GM13977 (cell line): Measurements from ENCODE around the gene HMG20A.

Source experiments
- DNase-seq: peaks from one replicate; pipeline ENCODE4 v3.0.0; 2012; ENCODE audit warnings: low spot score
- in situ Hi-C: fragments of 300-500 bp; cut with MboI; formaldehyde crosslinking; loops from one replicate; pipeline ENCODE4 v1.12.0; 2022; ENCODE audit warnings: low sequenced_read_pairs, low pct_unique_long_range_greater_than_20kb, mixed read lengths, inconsistent platforms; ENCODE audit not compliant: unreplicated experiment
- TF ChIP-seq, protein P1 (sequence below): IDR thresholded peaks from 2 replicates; pipeline ENCODE4 v1.5.1; 2012; ENCODE audit warnings: mild to moderate bottlenecking, control low read depth; ENCODE audit not compliant: insufficient read depth; ENCODE audit errors: extremely low read depth, missing control alignments

HMG20A gene

DNA sequence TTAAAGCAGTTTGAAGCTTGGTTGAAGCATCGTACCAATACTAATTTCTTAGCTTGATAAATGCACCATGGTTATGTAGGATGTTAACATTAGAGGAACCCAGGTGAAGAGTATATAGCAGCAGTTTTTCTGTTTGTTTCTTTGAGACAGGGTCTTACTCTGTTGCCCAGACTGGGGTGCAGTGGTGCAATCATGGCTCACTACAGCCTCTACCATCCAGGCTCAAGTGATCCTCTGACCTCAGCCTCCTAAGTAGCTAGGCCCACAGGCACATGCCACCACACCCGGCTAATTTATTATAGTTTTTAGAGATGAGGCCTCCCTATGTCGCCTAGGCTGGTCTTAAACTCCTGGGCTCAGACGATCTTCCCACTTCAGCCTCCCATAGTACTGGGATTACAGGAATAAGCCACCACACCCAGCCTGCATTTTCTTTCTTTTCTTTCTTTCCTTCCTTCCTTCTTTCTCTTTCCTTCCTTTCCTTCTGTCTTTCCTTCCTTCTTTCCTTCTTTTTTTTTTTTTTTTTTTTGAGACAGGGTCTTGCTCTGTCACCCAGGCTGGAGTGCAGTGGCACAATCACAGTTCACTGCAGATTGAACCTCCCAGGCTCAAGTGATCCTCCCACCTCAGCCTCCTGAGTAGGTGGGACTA lies 6.9 kb upstream of the HMG20A start:
- in situ Hi-C loops, result no loop called here
- DNase-seq, result no peak
- TF ChIP-seq, protein P1, sequence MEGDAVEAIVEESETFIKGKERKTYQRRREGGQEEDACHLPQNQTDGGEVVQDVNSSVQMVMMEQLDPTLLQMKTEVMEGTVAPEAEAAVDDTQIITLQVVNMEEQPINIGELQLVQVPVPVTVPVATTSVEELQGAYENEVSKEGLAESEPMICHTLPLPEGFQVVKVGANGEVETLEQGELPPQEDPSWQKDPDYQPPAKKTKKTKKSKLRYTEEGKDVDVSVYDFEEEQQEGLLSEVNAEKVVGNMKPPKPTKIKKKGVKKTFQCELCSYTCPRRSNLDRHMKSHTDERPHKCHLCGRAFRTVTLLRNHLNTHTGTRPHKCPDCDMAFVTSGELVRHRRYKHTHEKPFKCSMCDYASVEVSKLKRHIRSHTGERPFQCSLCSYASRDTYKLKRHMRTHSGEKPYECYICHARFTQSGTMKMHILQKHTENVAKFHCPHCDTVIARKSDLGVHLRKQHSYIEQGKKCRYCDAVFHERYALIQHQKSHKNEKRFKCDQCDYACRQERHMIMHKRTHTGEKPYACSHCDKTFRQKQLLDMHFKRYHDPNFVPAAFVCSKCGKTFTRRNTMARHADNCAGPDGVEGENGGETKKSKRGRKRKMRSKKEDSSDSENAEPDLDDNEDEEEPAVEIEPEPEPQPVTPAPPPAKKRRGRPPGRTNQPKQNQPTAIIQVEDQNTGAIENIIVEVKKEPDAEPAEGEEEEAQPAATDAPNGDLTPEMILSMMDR, result no peak

DNA sequence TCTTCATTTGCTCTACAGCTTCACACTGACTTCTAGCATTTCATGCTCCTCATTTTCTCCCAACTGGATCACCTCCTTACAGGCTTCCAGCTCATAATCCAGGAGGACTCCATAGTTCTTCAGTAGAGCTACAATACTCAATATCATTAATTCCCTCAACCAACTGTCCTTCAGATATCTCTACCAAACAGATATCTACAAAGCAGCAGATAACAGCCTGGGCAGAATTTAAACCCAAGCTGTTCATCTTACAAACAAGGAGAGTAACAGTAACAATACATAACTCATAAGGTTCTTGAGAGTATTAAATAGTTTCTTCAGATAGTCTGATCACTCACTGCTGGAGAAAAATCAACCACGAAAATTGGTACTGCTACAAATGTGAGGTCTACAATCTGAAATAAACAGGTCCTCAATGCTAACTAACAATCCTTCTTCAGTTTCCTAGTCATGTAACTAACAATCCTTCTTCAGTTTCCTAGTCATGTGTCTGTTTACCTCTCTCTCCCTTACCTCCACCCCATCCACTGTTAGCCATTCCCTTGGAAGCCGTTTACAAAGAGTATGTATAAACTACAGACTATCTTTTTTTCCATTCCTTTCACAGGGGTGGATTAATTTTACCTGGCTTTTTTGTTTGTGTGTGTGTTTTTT lies 5.8 kb upstream of the HMG20A start:
- no peak for DNase-seq
- in situ Hi-C loops, result no loop called here

DNA sequence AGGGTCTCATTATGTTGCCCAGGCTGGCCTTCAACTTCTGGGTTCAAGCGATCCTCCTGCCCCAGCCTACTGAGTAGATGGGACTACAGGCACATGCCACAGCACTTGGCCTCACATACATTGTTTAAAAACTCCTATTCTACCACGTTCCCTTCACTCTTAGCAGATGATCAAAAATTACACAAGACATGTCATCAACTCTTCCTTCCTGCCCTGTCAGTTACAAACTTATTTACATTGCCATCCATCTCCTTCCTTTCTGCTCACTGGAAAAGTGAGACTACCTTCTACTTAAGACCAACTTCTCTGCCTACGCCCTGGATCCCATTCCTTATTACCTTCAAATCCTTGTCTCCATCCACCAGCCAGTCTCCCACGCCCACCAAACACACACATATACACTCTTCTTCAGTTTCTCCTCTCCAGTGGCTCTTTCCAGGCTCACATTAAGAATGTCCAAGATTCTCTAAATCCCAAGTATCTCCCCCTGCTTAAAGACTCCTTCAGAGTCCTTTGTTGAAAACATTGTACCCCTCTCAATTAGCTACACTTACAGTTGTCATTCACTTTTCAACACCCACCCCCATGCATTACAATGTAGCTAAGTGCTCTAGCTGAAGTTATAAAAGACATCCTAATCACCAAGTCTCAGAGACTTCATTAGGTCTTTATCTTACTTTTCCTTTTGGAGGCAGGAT lies 5.1 kb upstream of the HMG20A start:
- in situ Hi-C loops, result no loop called here
- TF ChIP-seq, protein P1, result no peak
- DNase-seq, result no peak

More for the DNA sequence above, 5.8 kb upstream of the HMG20A start:
- TF ChIP-seq, protein P1, result no peak

DNA sequence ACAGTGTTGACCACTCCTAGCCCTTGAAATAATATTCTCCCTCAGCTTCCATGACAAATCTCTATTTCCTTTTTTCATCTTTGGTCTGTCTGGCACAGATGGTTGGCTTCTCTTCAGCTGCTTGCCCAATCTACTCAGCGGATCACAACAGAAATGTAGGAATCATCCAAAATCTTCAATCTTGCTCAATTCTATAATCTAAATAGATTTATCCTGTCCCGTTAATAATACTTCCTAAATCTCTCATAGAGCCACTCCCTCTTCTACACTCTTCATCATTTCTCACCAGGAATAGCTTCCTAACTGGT lies 4.6 kb upstream of the HMG20A start:
- no peak for DNase-seq
- in situ Hi-C loops, result no loop called here
- TF ChIP-seq, protein P1, result no peak

DNA sequence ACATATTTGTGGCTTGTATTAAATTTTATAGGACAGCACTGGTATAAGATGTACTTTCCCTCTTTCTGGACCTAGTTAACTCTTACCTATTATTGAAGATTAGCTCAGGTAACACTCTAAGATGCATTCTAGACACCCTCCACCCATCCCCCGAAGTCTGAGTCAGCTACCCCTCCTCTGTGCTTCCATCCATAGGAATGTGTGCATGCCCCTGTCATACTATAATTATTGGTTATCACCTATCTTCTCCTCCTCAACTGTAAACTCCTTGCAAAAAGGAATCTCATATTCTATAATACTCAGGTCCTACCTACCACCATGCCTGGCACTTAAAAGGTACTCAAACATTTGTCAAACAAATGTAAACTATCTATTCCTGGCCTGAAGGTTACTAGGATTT lies 3.7 kb upstream of the HMG20A start:
- DNase-seq, result no peak
- in situ Hi-C loops, result no loop called here

DNA sequence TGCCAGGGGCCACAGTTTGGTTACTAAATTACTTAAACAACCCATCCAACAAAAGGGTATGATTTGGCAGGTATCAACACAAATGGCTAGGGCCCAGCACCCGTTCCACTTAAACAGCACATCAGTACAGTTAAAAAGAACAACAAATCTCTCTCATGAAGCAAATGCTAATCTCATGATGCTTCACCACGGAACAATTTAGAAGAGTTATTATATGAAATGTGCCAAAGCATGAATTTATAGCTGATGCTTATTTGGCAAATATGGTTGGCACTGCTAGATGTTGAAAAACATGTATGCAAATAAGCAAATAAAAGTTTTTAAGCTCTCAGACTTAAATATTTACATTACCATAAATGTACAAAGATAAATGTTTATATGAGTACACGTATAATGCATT lies 3.1 kb upstream of the HMG20A start:
- TF ChIP-seq, protein P1, result no peak
- in situ Hi-C loops, result no loop called here
- DNase-seq, result no peak

More for the DNA sequence above, 3.7 kb upstream of the HMG20A start:
- TF ChIP-seq, protein P1, result no peak
